GM18858 (cell line): ENCODE measurements around the gene SCAMP5.

Source experiments
- ATAC-seq: cut with Tn5 transposase; IDR thresholded peaks from one replicate; pipeline ENCODE4 v1.9.1; 2021; ENCODE audit not compliant: unreplicated experiment

SCAMP5 gene, protein sequence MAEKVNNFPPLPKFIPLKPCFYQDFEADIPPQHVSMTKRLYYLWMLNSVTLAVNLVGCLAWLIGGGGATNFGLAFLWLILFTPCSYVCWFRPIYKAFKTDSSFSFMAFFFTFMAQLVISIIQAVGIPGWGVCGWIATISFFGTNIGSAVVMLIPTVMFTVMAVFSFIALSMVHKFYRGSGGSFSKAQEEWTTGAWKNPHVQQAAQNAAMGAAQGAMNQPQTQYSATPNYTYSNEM

DNA sequence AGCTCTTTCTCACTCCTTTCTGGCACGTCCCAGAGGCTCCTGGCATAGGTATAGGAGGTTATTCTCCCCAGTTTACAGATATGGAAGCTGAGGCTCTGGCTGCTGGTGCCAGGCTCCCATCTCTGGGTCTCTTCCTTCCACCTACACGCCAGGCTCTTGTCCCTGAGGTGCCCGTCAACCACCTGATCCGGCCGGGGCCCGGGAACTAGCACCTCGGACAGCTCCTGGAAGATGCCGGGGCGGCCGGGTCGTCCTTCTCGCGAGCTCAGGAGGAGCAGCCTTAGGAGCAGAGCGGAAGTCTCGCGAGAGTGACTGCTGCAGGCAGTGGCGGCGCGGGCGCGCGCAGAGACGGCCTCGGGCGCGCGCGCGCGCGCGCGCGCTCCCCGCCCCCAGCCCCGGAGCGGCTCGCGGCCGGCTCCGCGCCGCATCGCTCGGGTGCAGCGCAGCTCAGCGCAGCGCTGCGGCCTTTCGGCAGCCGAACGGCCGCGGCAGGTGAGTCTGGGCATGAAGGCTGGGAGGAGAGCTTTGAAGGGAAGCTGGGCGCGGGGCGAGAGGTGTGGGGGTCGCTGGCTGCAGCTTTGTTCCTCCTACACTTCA, at the start of gene SCAMP5:
Gene SCAMP5, plus strand, starts transcription at position 382 of the 597 bp plus-strand sequence. CDS start 16,277 bp downstream, outside the sequence.
- ATAC-seq, result no peak

DNA sequence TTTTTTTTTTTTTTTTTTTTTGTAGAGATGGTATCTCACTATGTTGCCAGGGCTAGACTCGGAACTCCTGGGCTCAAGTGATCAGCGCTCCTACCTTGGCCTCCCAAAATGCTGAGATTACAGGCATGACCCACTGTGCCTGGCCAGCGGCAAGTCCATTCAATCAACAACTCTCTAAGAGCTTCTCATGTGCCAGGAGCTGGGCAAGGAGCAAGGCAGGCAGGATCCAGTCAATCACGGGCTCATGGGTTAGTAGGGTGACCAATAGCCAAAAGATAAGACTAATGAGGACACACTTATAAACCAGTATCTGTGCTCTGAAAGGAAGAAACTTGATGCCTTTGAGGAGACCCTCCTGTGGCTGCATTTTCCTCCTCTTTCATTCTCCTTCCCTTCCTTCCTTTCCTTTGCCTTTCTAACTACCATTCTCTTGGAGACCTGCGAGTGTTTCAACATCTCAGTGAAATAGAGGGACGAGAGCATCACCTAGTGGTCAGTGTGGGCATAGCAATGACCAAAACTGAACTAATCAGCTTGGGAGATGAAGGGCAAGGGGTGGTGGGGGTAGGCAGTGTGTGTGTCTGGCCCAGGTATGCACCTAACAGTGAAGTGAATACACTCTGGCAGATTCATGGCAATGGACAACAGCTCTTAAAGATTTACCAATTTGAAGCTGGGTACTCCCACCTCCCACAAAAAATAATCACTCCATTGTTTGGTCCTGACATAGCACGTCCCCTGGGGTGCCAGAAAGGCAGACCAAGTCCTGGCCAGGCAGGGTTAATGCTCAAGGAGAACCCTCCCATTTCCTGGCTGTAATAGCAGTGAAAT, 45.1 kb upstream of the SCAMP5 start:
- ATAC-seq, result no peak

DNA sequence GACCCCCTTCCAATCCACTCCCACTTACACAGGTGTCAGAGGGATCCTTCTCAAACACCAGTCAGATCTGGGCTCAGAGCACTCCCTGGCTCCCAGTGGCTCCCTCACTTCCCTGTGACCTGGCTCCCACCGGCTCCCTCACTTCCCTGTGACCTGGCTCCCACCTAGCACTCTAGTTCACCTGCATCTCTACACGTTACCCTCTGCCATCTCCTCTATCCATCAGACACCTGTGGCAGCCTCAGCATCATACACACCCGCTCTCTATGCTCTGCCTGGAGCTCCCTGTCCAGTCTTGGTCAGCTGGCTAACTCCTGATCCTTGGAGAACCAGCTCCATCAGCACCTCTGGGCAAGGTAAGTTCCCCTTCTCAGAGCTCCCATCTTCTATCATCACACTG, 44.4 kb upstream of the SCAMP5 start:
- ATAC-seq, result no peak

DNA sequence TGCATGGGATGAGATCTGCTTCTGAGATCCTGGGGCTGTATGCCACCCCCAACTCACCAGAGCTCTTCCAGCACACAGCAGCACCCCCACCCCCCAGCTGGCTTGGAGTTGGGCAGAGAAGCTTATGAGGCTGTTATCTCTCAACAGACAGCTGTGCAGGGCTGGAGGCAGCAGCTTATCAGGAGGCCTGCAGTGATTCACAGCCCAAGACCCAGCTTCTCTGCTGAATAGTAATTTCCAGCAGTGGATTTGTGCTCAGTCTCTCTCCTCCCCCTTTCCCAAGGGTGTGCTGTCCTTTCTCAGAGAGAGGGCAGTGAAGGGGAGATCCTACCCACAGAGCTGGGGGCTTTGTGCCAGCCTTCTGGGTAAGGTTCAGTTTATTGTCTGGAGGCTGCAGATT, 40.8 kb upstream of the SCAMP5 start:
- ATAC-seq, result no peak

DNA sequence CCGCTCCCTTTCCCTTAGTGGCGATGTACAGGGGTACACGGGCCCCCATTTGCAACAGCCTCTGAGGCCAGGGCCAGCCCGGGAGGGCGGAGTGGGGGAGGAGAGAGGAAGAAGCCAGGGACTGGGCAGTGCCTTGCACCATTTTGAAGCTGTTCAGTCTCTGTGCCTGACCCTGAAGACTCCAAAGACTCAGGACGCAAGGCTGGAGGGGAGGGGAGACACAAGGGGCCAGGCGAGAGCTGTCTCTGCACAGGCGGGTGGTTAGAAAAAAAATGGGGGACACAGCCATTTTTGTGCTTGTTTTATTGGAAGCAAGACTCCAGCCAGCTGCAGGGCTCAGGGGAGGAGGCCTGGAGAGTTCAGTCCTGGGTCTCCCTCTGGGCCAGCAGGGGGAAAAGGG, 40.3 kb upstream of the SCAMP5 start:
- ATAC-seq, result no peak

DNA sequence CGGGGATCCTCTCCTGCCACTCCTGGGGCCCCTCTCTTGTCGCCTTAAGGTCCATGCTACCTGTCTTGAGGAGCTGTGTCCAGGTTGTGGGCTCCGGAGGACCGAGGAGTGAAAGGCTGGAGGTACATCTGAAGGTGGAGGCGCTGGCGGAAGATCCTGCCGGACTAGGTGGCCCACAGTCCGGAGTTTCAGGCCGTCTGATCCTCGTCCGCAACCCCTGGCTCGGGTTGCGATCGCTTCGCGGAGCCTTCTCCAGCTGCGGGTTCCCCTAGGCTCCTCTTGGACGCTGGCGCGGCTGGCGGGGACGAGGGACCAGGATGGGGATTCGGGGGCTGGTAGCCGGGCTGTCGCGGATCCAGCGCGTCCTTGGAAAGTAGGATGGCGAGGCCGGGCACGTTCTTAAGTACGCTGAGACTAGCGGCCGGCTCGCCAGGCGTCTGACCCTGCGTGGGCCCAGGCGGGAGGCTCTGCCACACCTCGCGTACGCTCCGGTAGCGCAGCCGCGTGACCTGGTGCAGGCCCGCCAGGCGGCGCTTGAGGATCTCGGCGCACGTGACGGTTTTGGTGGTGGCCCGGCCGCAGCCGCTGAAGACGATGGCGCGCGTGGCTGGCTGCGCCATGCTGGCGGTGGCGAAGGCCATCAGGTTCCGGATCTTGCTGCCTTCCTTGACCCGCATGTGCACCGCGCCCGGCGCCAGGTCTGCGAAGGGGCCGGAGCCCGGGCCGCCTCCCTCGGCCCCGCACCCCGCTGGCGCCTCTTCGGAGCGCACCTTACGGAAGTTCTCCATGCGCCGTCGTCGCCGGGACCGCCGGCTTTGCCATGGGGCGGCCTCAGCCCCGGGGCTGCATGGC, 39.3 kb upstream of the SCAMP5 start:
- no peak for ATAC-seq

DNA sequence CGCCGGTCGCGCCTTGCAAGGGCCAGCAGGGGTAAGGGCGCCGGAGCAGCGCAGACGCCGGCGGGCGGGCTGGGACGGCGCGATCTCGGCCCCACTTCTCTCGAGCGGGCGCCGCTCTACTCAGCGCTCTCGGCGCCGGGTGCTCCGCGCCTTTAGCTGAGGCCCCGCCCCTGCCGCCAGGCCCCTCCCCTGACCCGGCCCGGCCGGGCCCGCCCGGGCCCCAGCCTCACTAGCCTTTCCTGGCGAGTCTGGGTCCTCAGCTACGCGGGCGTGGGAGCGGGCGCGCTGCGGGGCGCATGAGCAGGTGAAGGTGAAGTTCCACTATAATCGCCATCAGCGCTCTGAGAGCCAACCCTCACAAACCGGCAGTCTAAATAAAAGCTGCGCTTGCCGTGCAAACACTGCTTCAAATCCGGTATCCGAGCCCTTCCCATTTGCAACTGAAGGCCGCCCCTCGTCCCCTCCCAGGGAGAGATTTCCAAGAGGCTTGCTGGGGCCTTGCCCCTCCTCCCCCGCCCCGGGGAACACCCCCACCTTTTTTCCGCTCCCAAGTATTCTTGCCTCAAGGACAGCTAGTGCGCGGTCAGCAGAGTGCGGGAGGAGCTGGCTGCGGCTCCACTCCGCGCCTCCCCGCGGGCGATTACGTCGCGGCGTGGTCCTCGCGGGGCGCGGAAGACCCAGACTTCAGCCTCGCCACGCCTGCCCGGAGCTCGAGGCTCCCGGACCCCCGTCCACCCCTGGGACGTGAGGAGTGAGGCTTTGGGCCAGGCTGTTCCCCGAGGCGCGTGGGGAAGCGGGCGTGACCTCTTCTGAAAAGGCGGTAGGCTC, 38.5 kb upstream of the SCAMP5 start, which contains the start of gene RPP25:
Gene RPP25, minus strand, starts transcription at position 125 of the 828 bp plus-strand sequence. CDS start 189 bp downstream, outside the sequence.
- ATAC-seq, result no peak

DNA sequence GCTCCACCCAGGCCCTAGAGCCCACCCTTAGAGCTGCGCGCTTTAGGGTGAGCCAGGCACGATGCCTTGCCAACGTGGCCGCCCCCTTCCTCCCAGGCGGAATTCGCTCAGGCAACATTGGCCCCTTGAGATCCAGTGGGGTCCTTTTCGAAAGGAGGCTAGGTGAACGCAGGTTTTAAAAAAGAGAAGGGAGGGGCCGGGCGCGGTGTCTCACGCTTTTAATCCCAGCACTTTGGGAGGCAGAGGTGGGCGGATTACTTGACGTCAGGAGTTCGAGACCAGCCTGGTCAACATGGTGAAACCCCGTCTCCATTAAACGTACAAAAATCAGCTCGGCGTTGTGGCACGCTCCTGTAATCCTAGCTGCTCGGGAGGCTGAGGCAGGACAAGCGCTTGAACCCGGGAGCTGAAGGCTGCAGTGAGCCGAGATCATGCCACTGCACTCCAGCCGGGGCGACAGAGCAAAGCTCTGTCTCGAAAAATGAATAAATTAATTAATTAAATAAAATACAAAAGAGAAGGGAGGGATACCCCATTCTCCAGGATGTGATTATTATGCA, 37.8 kb upstream of the SCAMP5 start:
- ATAC-seq, result no peak

DNA sequence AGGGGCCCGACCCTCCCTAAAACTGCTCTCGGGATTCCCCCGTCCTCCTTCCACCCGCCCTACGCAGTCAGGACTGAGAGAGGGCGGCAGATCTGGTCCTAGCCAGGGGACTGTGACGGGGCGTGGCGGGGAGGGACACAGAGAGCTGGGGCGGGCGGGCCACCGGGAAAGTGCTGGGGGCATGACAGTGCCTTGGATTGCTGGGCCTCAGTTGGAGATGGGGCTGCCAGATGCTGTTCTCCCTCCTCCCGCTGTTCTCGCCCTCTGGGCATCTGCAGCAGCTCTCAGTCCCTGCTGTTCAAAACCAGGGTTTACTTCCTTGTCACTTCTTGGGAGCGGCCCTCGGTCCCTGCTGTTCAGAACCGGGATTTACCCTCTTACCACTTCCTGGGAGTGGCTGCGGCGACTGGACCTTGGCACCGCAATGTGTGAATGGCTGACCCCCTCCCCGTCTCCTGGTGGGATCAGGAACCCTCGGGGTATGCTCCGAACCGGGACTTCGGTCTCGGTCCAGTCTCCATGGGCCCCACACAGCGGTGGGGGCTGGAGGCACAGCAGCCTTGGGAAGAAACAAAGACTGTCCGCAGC, 36.9 kb upstream of the SCAMP5 start:
- ATAC-seq, result no peak

DNA sequence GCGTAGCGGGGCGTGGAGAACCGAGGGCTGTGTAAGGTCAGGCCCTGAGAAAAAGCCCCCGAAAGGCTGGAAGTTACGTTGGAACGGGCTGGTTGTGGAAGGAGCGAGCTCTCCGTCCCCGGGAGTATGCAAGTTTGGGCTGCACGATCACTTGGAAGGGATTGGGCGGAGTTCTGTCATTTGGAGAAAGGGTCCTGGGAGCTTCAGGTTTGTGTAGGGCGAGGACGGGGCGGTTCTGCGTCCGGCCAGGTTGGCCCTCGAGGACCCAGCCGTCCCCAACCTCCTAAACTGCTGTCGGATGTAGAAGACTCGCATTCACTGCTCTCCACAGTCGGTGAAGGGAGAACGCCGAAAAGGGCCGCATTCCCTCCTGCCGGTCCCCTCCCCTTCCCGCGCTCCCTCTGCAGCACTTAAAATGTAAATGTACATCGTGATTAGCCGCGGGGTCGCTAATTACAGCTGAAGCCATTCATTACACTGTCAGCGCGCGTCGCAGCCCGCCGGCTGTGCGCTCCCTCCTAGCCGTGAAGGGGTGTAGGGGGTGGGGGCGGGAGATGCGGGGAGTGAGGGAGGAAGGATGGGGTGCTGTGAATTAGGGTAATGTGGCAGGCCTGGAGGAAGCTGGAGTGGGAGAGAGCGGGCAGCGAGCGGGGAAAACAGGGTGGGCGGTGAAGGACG, 36.3 kb upstream of the SCAMP5 start:
- no peak for ATAC-seq

DNA sequence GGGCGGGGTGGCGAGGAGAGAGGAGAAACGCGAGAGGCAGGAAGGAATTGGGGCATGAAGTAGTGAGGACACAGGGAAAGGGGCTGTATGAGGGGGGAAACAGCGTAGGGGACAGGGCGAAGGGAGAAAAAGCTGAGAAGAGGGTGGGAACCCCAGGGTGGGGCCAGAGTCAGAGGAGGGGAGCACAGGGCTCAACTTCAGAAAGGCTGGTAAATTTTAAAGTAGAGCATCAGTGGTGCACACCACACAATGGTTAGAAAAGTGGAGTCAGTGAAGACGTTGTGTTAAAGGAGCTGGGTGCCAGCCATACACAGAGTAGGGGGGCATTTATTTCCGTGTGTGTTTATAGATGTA, 35.8 kb upstream of the SCAMP5 start:
- no peak for ATAC-seq

DNA sequence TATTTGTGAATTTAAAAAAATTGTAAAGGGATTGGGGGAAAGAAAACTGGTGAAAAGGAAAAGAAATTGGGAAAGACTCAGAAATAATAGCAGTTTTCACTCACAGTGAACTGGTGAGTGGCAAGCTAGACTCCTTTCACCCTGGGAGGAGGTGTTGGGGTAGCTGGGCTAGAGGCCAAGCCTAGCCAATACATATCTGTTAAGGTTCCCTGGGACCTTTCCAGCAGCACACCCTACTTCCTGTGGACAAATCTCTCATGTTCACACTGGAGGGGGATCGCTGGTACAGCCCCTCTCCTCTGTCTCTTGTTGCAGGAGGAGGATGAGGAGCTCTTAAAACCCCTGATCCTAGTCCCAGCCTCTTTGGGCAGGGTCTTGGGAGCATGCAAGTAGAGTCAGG, 35.1 kb upstream of the SCAMP5 start:
- ATAC-seq, result no peak

DNA sequence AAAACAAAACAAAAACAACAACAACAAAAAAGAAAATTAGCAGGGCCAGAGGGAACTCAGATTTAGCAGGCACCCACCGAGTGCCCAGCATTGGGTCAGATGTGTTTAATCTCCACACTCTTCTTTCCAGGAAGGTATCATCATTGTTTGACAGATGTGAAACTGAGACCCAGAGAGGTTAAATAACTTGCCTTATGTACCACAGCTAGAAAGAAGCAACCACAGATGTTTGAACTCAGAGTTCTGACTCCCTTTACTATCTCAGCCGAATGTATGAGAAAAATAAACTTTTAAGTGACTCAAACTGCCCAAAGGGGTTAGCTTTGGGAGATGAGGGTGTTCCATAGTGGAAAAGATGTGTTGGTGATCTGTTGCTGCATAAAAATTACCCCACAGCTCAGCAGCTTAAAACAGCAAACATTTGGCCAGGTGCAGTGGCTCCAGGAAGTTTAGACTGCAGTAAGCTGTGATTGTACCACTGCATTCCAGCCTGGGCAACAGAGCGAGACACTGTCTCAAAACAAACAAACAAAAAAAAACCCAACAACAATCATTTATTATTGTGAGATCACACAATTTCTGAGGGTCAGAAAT, 34.3 kb upstream of the SCAMP5 start:
- ATAC-seq, result no peak

DNA sequence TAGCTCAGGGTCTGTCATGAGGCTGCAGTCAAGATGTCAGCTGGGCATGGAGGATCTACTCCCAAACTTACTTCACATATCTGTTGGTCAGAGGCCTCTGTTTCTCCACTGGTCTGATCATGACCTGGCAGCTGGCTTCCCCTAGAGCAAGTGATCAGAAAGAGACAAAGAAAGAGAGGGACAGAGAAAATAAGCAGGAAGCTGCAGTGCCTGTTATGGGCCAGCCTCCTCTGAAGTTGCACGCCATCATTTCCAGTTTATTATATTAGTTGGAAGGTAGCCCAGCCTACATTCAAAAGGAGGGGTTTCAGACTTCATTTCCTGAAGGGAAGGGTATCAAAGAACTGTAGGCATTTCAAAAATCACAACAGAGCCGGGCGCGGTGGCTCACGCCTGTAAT, 33.7 kb upstream of the SCAMP5 start:
- ATAC-seq, result no peak

DNA sequence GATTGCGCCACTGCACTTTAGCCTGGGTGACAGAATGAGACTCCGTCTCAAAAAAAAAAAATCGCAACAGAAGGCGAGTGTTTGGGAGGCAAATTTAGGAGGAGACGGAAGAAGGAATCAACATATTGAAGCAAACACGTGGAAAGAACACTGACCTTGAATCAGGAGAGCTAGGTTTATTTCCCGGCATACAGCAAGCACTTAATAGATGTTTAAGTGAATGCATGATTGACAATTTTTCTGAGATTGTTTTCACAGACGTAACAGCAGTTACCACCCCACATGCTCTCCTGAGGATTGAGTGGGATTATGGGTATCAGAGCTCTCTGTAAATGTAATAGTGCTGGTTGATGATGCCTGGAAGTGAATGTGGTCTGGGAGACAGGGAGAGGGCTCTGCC, 33.1 kb upstream of the SCAMP5 start:
- ATAC-seq, result no peak

DNA sequence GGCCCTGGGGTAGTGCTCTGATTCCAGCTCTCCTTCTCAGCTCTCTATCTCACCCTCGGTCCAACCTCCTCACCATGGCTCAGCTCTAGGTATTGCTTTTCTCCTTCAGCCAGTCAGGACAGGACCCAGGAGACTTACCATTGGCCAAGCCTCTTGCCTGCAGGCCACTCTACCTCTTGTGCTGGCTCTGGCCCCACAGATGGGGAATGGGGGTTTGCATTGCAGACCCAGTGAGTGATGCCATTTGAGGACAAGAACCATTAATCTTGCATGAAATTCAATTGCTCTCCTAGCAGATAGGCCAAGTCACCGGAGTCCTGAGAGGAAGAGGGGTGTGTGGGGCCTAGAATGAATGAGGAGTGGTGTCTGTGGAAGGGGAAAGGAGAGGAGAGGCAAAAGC, 32.7 kb upstream of the SCAMP5 start:
- no peak for ATAC-seq

DNA sequence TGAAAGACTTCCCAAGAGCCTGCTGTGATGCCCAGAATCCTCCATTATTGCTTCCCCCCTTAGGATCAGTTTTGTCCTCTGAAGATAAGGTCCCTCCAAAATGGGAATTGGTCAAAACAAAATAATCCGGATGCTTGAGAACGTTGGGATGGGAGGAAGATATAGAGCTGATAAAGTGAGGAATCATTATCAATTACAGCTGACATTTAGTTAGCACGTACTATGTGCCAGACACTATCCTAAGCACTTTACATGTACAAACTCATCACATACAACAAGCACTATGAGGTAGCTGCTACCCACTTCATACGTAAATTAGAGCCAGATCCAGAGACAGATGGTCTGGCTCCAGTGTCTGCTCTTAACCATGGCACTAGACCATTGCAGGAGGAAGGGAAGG, 32.1 kb upstream of the SCAMP5 start:
- ATAC-seq, result no peak

DNA sequence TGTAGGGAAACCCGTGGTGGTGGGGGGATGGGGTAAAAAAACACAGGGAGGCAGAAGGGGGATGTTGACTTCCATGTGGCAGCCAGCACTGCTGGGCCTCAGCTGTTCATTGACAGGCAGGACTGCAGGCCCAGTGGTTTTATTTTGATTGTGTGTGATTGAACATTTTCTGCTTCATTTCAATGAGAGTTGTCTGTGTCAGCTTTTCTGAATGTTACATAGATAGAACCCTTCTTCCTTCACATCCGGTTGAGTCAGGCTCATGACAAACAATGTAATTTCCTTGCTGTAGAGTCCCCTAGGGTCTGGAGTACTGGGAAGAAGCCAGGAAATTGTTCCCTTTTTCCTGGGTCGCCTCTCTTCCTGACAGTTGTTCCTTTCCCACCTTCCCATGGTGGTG, 30.6 kb upstream of the SCAMP5 start:
- ATAC-seq, result no peak

DNA sequence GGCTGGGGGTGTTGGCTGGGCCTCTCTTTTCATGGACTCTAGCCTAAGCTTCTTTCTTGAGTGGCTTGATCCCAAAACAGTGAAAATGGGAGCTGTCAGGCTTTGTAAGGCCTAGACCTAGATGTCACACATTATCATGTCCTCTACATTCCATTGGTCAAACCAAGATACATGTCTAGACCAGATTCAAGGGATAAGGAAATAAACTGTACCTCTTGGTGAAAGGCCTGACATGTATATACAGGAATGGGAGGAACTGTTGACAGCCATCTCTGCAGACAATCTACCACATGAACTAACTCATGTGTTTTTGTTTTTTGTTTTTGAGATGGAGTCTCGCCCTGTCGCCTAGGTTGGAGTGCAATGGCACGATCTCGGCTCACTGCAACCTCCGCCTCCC, 27.7 kb upstream of the SCAMP5 start:
- ATAC-seq, result no peak
